GM23248 (cell line): ENCODE results near the gene PLIN5.

Source experiments
- EZH2 ChIP-seq: fragments of 200-600 bp; sonication (generic); IDR thresholded peaks from 2 replicates; pipeline ENCODE4 v1.6.1; 2018; ENCODE audit warnings: antibody characterized with exemption, mild to moderate bottlenecking; ENCODE audit not compliant: insufficient read depth, poor library complexity, severe bottlenecking
- EZH2phosphoT487 ChIP-seq: fragments of 200-600 bp; sonication (generic); IDR thresholded peaks from 2 replicates; pipeline ENCODE4 v1.6.1; 2018; ENCODE audit warnings: antibody characterized with exemption, moderate library complexity, mild to moderate bottlenecking, low read depth; ENCODE audit not compliant: insufficient read depth

GRCh38 chr19:4524808-4525562 lies 10.0 kb downstream of the PLIN5 start:
- no peak for TF ChIP-seq EZH2phosphoT487
- no peak for TF ChIP-seq EZH2
